Posterior cingulate gyrus (tissue), 11 donors: ENCODE data around the gene CCDC88C.

ENCODE experiments used
- DNase-seq, 10 donors: peaks; one replicate each; pipeline versions ENCODE4 v3.0.0 to v3.0.0-alpha.2; 2020 to 2021; ENCODE audit warnings: mixed read lengths in 3 of 10
- intact Hi-C: fragments of 100-400 bp; cut with DNase I; formaldehyde crosslinking; loops from one replicate; pipeline ENCODE4 v1.15.1; 2023

Gene CCDC88C

GRCh38 chr14:91299121-91300115 lies 118.2 kb downstream of the CCDC88C start:
- intact Hi-C loops, result no loop called here

GRCh38 chr14:91298576-91298975 lies 119.0 kb downstream of the CCDC88C start:
- intact Hi-C loops, result no loop called here
- peak in 3 of 10 donors; percentile 37 to 77 (median 57) for DNase-seq

More at GRCh38 chr14:91299121-91300115, 118.2 kb downstream of the CCDC88C start:
- peak in 3 of 10 donors; percentile 53 to 85 (median 78) for DNase-seq

GRCh38 chr14:91297081-91297711 lies 120.4 kb downstream of the CCDC88C start:
- peak in 3 of 10 donors; percentile 48 to 62 (median 61) for DNase-seq
- intact Hi-C loops, result no loop called here

GRCh38 chr14:91295851-91296796 lies 121.5 kb downstream of the CCDC88C start:
- DNase-seq, result peak in 3 of 10 donors; percentile 47 to 72 (median 64)
- intact Hi-C loops, result no loop called here

- intact Hi-C loops, result no loop called here
- peak in 3 of 10 donors; percentile 24 to 65 (median 43) for DNase-seq
These were observed 122.3 kb downstream of the CCDC88C start for GRCh38 chr14:91295276-91295845.

GRCh38 chr14:91294153-91294552 lies 123.5 kb downstream of the CCDC88C start:
- intact Hi-C loops, result no loop called here
- peak in 1 of 10 donors; percentile 15 for DNase-seq

- intact Hi-C loops, result no loop called here
- peak in 2 of 10 donors; percentile 81 for DNase-seq
These were observed 124.3 kb downstream of the CCDC88C start for GRCh38 chr14:91293281-91293680.

- intact Hi-C loops, result no loop called here
- peak in 2 of 10 donors; percentile 34 to 49 for DNase-seq
These were observed 125.1 kb downstream of the CCDC88C start for GRCh38 chr14:91292491-91292890.

GRCh38 chr14:91291786-91292405 lies 125.7 kb downstream of the CCDC88C start:
- intact Hi-C loops, result no loop called here
- DNase-seq, result peak in 2 of 10 donors; percentile 57 to 72

GRCh38 chr14:91290986-91291385 lies 126.6 kb downstream of the CCDC88C start:
- peak in 1 of 10 donors; percentile 43 for DNase-seq
- intact Hi-C loops, result no loop called here

- intact Hi-C loops, result no loop called here
- DNase-seq, result no peak
These were observed 128.2 kb downstream of the CCDC88C start for GRCh38 chr14:91289464-91289863.

GRCh38 chr14:91288876-91289275 lies 128.7 kb downstream of the CCDC88C start:
- peak in 2 of 10 donors; percentile 43 to 63 for DNase-seq
- intact Hi-C loops, result no loop called here

- intact Hi-C loops, result loop anchor here (1.0 to 2.0 kb wide), 2 partner anchors 109 to 384 kb away; no protein-coding TSS in a partner anchor
- DNase-seq, result peak; percentile 29 to 95 (median 81)
These were observed 131.1 kb downstream of the CCDC88C start for GRCh38 chr14:91286530-91286937.

GRCh38 chr14:91284791-91285548 lies 132.7 kb downstream of the CCDC88C start:
- intact Hi-C loops, result no loop called here
- peak in 2 of 10 donors; percentile 50 to 51 for DNase-seq

- DNase-seq, result peak in 2 of 10 donors; percentile 32 to 58
- intact Hi-C loops, result no loop called here
These were observed 133.4 kb downstream of the CCDC88C start for GRCh38 chr14:91284146-91284790.

- intact Hi-C loops, result no loop called here
- no peak for DNase-seq
These were observed 134.0 kb downstream of the CCDC88C start for GRCh38 chr14:91283666-91284065.

- intact Hi-C loops, result no loop called here
- DNase-seq, result peak in 1 of 10 donors; percentile 59
These were observed 134.5 kb downstream of the CCDC88C start for GRCh38 chr14:91282954-91283645.
